GM06990 (cell line): Measurements from ENCODE around the gene ACTA2.

Experiments
- DNase-seq: peaks from one replicate; pipeline ENCODE4 v3.0.0-alpha.2; 2011; ENCODE audit not compliant: insufficient read length; ENCODE audit errors: extremely low read depth
- H3K27me3 ChIP-seq: replicated peaks from 2 replicates; pipeline ENCODE4 v1.6.0; 2011; ENCODE audit warnings: low read length; ENCODE audit not compliant: control insufficient read depth, insufficient read depth
- H3K36me3 ChIP-seq: 2 replicates; pipeline ENCODE4 v1.5.1; 2011; ENCODE audit warnings: low read length; ENCODE audit not compliant: control insufficient read depth, insufficient read depth
- H3K4me3 ChIP-seq: replicated peaks from 2 replicates; pipeline ENCODE4 v1.5.1; 2011; ENCODE audit warnings: low read depth, mild to moderate bottlenecking, control low read depth, low read length
- TF ChIP-seq, protein P1 (sequence below): IDR thresholded peaks from 2 replicates; pipeline ENCODE4 v1.5.1; 2011; ENCODE audit warnings: low read length, control low read depth, mild to moderate bottlenecking, inconsistent platforms; ENCODE audit not compliant: insufficient read depth, poor library complexity, severe bottlenecking

Gene ACTA2

DNA sequence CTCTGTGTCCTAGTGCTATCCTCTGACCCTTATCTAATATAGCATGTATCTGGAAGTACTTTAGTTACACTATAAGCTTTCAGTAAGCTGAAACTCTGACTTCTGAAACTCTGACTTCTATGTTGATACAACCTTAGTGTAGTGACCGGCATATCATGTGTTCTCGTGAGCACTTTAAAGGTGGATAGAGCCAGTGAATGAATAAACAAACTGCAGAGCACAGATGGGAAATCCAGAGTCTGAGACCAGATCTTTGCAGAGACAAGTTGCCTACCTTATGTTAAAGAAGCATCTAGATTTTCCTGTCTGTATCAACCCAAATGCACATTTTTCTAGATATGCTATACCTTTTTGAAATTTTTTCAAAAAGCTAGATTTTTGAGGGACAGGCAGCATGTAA lies 3.5 kb downstream of the ACTA2 start:
- no peak for DNase-seq
- Histone ChIP-seq H3K4me3 (no peak overlapping the region), H3K27me3 (no peaks in the 10 kb centered on the region), H3K36me3 (peaks cover 3% of the 10 kb centered on the region)
- TF ChIP-seq, protein P1, sequence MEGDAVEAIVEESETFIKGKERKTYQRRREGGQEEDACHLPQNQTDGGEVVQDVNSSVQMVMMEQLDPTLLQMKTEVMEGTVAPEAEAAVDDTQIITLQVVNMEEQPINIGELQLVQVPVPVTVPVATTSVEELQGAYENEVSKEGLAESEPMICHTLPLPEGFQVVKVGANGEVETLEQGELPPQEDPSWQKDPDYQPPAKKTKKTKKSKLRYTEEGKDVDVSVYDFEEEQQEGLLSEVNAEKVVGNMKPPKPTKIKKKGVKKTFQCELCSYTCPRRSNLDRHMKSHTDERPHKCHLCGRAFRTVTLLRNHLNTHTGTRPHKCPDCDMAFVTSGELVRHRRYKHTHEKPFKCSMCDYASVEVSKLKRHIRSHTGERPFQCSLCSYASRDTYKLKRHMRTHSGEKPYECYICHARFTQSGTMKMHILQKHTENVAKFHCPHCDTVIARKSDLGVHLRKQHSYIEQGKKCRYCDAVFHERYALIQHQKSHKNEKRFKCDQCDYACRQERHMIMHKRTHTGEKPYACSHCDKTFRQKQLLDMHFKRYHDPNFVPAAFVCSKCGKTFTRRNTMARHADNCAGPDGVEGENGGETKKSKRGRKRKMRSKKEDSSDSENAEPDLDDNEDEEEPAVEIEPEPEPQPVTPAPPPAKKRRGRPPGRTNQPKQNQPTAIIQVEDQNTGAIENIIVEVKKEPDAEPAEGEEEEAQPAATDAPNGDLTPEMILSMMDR: no peak

DNA sequence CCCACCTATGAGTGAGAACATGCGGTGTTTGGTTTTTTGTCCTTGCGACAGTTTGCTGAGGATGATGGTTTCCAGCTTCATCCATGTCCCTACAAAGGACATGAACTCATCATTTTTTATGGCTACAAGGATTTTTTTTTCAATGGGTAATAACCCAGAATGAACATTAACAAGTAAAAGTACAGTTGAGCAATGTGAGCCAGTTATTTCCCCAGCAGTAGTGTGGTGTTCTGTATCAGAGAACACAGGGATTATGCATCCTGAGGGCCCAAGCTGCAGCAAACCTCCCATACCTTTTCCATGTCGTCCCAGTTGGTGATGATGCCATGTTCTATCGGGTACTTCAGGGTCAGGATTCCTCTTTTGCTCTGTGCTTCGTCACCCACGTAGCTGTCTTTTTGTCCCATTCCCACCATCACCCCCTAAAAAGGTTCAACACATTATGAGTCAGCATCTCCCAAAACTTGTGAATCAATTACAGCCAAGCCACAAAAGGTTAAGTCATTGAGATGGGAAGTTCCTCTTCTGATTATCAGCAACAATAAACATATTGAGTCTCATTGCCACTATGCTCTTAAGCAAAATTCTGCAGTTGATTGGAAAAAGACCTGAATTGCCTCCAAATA lies 5.5 kb downstream of the ACTA2 start:
- Histone ChIP-seq H3K4me3 (no peak overlapping the region), H3K36me3 (peaks cover 5% of the 10 kb centered on the region), H3K27me3 (no peaks in the 10 kb centered on the region)
- TF ChIP-seq, protein P1: no peak
- no peak for DNase-seq

DNA sequence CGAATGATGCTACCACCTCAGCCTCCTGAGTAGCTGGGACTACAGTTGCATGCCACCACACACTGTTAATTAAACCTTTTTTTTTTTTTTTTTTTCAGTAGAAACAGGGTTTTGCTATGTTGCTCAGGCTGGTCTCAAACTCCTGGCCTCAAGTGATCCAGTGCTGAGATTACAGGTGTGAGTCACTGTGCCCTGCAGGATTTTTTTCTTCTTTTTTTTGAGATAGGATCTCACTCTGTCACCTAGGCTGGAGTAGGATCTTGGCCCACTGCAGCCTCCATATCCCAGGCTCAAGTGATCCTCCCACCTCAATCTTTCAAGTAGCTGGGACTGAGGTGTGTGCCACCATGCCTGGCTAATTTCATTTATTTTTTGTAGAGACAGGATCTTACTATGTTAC lies 6.4 kb downstream of the ACTA2 start:
- Histone ChIP-seq H3K27me3 (no peaks in the 10 kb centered on the region), H3K36me3 (peaks cover 5% of the 10 kb centered on the region), H3K4me3 (no peak overlapping the region)
- TF ChIP-seq, protein P1: no peak
- no peak for DNase-seq

DNA sequence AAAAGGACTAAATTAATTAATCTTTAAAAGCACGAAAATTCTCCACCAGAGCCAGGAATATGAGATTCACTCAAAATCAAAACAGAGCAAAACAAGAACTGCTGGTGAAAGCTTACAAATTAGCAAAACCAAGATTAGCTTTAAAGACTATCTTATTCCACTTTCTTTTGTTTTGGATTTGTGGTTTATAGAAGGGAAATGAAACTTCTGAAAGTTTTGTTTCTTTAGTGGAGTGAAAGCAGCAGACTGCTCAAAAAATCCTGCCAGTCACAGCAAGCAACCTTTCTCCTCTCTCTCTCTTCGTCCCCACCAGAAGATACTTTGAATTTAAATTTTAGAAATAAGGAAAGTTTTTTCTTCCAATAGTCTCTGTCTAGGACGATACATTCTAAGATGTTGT lies 7.8 kb downstream of the ACTA2 start:
- TF ChIP-seq, protein P1: no peak
- H3K4me3 ChIP-seq: no peak overlapping the region
- peak; percentile 39 for DNase-seq
- no peaks in the 10 kb centered on the region for H3K27me3 ChIP-seq
- peaks cover 5% of the 10 kb centered on the region for H3K36me3 ChIP-seq

DNA sequence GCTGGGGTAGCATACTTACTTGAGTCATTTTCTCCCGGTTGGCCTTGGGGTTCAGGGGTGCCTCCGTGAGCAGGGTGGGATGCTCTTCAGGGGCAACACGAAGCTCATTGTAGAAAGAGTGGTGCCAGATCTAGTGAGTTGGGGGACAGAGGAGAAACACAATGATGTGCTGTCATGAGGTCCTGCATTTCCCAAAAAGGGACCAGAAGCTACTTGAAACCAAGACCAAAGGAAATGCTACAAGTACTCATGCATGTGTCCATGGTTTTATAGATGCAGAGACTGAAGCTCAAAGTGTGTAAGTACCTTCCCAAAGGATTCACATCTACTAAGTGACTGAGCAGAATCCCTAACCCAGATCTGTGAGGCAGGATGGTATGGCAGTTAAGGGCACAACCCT lies 8.8 kb downstream of the ACTA2 start:
- TF ChIP-seq, protein P1: no peak
- no peak for DNase-seq
- Histone ChIP-seq H3K4me3 (no peak overlapping the region), H3K27me3 (no peaks in the 10 kb centered on the region), H3K36me3 (peaks cover 9% of the 10 kb centered on the region)

DNA sequence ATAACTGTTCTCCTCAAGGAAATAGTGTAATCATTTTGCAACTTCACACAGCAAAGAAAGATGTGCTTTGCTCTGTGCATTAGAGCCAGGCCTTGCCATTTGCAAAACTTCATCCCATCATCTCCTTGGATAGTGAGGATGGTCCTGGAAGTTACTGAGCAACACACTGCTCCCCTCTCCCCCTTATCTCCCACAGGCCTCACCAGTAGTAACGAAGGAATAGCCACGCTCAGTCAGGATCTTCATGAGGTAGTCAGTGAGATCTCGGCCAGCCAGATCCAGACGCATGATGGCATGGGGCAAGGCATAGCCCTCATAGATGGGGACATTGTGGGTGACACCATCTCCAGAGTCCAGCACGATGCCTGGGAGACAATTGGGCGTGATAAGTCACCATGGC lies 11.5 kb downstream of the ACTA2 start:
- H3K36me3 ChIP-seq: peaks cover 8% of the 10 kb centered on the region
- no peaks in the 10 kb centered on the region for H3K27me3 ChIP-seq
- TF ChIP-seq, protein P1: no peak

More for the DNA sequence above, 11.5 kb downstream of the ACTA2 start:
- DNase-seq: no peak
- H3K4me3 ChIP-seq: no peak overlapping the region
